ENCODE results near the gene SCAMP2.

DNA sequence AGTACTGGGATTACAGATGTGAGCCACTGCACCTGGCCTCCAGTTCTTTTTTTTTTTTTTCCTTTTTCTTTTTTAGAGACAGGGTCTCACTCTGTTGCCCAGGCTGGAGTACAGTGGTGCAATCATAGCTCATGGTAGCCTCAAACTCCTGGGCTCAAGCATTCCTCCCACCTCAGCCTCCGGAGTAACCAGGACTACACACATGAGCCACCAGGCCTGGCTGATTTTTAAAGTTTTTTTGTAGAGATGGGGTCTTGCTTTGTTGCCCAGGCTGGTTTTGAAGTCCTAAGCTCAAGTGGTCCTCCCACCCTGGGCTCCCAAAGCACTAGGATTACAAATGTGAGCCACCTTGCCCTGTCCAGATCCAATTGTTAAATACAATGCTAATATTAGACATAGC lies 16.6 kb downstream of the SCAMP2 start:
- TF ChIP-seq, protein P1, sequence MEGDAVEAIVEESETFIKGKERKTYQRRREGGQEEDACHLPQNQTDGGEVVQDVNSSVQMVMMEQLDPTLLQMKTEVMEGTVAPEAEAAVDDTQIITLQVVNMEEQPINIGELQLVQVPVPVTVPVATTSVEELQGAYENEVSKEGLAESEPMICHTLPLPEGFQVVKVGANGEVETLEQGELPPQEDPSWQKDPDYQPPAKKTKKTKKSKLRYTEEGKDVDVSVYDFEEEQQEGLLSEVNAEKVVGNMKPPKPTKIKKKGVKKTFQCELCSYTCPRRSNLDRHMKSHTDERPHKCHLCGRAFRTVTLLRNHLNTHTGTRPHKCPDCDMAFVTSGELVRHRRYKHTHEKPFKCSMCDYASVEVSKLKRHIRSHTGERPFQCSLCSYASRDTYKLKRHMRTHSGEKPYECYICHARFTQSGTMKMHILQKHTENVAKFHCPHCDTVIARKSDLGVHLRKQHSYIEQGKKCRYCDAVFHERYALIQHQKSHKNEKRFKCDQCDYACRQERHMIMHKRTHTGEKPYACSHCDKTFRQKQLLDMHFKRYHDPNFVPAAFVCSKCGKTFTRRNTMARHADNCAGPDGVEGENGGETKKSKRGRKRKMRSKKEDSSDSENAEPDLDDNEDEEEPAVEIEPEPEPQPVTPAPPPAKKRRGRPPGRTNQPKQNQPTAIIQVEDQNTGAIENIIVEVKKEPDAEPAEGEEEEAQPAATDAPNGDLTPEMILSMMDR (IDR thresholded peaks at IDR 0.05): no peak
- TF ChIP-seq POLR2A (IDR thresholded peaks at IDR 0.05) (no peak), POLR2AphosphoS5 (IDR thresholded peaks at IDR 0.05) (no peak), EP300 (IDR thresholded peaks at IDR 0.05; ENCODE audit: low read depth) (no peak)
